NCI-H1092 (cell line): ENCODE data around the gene NECTIN1.

ENCODE experiments used
- DNase-seq: peaks from one replicate; lab custom pipeline; 2025; lab: John Stamatoyannopoulos, UW

NECTIN1 gene, protein sequence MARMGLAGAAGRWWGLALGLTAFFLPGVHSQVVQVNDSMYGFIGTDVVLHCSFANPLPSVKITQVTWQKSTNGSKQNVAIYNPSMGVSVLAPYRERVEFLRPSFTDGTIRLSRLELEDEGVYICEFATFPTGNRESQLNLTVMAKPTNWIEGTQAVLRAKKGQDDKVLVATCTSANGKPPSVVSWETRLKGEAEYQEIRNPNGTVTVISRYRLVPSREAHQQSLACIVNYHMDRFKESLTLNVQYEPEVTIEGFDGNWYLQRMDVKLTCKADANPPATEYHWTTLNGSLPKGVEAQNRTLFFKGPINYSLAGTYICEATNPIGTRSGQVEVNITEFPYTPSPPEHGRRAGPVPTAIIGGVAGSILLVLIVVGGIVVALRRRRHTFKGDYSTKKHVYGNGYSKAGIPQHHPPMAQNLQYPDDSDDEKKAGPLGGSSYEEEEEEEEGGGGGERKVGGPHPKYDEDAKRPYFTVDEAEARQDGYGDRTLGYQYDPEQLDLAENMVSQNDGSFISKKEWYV

DNA sequence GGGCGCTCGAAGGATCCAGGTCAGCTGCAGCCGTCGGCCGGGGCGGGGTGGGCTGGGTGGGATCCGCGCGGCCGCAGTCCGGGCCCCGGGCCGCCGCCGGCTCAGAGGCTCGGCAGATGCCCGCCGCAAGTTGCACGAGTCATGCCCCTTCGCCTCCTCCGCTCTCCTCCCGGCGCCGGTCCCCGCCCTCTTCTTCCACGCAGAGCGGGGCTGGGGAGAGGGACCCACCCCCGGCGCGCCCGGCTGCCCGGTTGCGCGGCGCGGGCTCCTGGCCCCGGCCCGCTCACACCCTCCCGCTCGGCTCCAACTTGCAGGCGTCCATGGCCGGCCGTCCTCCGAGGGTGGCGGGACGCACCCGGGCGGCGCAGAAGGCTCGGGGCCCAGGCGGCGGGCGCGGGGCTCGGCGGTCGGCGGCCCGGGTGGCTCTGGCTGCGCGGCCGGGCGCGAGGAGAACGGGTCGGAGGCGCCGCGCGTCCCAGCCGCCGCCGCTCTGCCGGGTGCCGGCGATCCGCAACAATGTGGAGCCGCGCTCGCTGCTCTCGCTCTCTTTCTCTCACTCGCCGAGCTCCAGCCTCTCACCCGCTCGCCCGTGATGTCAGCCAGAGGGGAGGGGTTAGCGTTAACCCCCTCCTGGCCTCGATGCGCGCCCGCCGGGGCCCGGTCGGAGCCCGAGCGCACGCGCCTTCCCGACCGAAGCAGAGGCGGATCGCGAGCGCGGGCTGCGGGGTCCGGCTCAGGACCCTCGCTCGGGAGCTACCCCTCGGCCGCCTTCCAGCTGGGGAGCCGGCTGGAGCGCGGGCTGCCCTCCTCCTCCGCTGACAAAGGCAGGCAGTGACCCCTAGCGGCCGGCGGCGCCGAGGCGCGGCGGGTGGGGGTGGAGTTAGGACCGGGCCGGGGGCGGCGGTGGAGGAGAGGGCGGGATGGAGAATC lies at the start of gene NECTIN1:
Gene NECTIN1 (minus strand): TSS at position 550 of the 930 bp plus-strand sequence. CDS start 647 bp downstream, outside the sequence.
- DNase-seq = peak; percentile 90

DNA sequence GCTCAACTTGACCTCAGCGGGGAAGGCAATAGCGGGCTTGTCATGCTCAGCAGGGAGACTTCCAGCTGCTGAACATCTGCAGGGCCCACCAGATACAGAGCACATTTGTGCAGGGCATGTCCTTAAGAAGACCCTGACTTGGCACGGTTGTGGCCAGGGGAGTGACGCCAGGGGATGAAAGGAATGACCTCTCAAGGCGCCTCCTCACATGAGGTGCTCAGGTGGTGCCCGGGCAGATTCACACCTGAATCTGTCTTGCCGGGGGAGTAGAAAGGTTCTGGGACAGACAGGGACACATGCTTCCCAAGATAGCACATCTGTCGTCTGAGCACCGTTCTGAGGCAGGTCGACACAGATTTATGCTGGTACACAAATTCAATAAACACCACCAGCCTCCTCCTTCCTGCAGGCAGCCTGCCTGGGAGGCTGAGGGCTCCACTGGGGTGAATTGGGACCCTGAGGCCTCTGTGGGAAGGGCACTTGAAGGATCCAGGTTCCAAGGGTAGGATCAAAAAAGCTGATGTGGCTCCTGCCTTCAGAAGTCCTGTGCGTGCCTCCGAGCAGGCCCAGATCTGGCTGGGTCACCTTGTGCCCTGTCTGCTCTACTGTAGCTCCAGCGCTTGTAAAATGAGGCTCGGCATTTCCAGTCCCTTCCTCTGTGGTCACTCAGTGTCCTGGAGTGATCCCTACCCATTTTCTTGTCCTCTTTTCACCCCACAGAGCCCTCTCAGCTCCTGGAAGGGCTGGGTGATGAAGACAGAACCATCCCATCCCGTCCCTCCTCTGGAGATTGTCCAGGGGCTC lies 49.6 kb upstream of the NECTIN1 start:
- no peak for DNase-seq

DNA sequence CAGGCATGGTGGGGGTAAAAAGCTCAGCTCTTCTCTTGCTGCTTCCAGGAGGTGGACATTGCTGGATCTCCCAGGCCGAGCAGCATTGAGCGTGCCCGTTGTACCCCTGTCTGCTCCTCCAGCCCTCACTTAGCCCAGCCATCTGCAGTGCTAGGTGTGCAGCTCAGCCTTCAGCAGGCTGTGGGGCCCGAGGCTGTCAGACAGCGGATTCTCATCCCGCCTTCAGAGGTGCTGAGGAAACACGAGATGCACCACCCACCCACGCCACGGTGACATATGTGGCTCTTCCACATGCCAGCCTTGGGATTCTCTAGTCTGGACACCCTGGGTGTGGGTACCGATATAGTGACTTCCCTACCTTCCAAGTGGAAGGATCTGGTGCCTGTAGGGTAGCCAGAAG lies 48.9 kb upstream of the NECTIN1 start:
- no peak for DNase-seq

DNA sequence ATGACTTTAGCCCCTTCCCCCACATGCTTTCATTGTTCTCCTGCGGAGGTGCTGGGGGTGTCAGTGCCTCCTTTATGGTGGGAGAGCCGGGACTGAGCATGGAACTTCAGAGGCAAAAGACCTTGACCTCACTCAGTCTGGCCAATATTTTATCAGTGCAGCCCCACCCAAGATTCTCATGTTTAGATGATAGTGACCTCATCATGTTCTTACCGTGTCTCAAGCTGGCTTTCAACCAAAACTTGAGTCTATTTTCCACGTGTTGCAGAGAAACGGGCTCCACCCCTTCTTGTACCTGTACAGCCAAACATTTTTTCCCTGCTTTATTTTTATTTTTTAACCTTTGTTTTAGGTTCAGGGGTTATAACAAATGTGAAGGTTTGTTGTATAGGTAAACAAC lies 47.7 kb upstream of the NECTIN1 start:
- DNase-seq = no peak

DNA sequence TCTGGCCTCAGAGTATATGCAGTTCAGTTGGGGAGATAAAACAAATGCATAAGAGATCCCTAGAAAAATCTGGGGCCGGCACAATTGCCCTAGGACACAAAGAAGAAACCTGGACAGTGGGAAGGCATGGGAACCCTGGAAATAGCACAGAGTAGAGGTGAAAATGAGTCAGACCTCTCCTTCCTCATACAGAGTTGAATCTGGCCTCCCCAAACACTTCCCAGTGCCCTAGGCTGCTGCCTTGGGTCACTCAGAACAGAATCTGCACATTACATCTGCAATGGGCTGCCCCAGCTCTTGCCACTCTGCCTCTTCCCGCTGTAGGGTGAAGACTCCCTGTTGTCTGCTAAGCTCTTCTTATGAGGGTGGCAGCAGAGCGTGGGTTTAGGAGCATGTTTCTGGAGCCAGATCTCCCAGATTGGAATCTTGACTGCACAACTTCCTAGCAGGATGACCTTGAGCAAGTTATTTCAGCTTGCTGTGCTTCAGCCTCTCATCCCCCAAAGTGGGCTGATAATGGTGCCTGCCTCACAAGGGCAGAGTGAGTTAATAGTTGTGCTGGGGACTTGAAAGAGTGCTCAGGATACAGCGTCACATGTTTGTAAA lies 47.1 kb upstream of the NECTIN1 start:
- no peak for DNase-seq

DNA sequence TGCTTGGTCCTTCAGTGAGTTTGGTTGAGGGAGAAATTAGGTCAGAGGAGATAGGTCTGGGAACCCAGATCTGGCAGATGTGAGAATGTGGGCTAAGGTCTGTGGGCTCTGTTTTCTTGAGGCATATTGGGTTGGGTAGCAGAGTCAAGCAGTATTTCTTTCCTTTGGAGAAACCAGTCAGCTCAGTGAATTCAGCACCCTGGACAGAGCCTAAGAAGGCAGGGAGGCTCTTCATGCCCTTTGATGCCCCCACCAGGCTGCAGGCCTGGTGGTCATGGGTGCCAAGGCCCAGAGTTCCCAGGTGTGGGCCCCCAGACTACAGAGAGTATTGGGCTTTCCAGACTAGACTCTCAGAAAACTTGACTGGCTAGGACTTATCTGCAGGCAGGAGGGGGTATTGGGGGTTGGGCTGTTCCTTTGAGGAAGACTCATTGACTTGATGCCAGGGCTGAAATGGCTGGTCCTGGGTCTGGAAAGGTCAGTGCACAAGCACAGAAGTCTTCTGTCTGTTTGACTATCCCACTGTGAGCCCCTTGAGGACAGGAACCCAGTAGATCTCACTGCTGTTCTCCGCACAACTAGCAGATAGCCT lies 45.3 kb upstream of the NECTIN1 start:
- DNase-seq = no peak

DNA sequence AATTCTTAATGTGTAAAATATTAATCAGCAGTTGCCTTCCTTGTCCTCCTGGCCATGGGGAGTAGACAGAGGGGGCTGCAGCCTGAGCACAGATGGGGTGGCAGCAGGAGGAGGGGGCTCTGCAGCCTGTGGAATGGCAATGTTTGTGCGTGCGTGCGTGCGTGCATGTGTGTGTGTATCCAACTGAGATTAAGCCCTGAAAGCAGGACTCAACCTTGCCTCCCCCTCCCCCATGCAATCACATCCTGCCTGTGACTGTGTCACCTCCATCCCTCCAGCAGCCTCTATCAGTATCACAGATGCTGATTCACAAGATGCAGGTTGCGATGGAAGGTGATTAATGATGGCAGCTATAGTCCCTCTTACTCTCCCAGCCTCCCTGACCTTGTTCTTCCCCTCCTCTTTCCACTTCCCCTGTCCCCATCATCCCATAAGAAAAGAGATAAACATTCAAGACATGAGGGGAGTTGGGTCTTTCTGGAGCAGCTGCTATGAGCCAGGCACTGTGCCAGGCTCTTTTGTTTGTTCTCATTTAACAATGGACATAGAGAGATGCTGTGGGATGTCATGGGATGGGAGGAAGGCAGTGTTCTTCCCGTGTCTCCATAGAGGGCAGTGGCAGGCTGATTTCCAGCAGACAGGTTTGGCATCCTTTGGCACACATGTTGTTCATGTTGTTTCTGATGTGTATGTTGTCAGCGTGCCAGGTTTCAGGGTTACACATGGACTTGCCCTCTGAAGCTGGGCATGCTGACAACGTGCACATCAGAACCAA lies 43.8 kb upstream of the NECTIN1 start:
- DNase-seq = peak; percentile 85

DNA sequence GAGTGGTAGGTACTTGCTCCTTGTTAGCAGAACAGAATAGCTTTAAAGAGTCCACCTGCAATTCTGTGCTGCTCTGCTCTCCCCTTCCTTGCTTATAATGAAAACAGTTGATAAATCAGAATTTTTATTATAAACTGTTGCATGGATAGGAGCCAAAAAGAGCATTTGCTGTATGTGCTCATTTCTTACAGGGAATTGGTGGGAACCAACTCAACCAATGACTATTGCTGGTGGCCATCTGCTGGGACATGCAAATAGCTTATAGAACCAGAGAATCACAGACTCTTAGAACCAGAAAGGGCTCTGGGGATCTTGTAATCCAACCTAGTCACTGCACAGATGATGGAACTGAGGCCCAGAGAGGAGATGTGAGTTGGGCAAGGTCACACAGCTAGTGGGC lies 43.1 kb upstream of the NECTIN1 start:
- DNase-seq = no peak

DNA sequence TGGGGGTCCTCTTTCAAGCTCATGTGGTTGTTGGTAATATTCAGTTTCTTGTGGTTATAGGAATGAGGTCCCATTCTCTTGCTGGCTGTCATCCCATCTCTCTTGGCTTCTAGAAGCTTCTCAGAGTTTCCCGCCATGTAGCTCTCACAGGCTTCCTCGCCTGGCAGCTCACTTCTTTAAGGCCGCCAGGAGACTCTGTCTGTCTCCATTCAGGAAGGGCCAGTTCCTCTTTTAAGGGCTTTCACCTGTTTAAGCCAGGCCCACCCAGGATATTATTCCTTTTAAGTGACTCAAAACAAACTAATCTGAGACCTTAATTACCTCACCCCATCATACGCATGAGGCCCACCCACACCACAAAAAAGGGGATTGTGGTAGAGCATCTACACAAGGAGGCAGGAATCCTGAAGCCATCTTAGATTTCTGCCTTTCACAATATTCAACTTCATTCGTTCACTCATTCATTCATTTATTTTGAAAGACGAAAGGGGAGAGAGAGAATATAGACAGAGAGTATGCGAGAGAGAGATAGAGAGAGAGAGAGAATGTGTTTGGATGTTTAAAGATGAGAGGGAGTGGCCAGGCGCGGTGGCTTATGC lies 42.3 kb upstream of the NECTIN1 start:
- no peak for DNase-seq

DNA sequence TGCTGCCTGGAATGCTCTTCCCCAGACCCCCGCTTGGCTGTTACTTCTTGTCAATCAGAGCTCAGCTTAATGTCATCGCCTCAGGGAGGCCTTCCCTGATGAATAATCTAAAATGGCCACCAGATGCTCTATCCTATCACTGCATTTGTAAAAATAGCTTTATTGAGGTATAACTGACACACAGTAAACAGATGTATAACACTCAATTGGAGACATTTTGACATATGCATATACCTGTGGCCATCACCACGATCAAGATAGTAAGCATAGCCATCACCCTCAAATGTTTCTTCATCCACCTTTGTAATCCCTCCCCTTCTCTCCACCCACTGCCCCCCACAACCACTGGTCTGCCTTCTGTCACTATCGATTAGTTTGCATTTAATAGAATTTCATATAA lies 36.6 kb upstream of the NECTIN1 start:
- DNase-seq = no peak

DNA sequence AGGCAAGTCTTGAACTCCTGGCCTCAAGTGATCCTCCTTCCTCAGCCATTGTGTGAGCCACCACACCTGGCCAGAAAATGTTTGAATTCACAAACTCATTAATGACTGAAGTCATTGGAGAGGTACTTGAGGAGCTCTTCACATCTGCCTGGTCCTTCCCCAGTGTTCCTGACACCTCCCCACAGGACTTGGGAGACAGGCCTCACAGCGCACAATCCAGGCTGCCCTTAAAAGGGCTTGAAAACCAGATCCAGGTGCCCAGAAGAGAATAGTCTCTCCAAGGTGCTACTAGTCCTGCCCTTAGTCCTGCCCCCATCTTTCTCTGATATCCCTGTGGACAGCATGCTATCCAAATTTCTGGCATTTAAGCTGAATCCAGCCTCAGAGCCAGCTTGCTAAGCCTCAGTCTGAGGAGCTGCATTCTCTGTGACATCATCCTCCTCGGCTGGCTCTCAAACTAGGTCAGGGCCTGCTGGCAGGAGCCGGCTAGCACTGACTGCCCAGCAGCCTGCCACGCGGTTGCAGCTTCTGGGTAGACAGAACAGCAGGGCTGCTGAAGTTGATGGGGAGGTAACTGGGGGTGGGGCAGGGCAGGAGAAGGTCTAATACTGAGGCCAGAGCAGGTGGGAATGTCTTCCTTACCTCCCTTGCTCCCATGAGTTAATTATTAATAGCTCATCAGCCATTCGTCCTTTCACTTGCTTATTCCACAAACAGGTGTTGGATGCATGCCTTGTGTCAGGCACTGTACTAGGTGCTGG lies 35.3 kb upstream of the NECTIN1 start:
- peak; percentile 32 for DNase-seq

DNA sequence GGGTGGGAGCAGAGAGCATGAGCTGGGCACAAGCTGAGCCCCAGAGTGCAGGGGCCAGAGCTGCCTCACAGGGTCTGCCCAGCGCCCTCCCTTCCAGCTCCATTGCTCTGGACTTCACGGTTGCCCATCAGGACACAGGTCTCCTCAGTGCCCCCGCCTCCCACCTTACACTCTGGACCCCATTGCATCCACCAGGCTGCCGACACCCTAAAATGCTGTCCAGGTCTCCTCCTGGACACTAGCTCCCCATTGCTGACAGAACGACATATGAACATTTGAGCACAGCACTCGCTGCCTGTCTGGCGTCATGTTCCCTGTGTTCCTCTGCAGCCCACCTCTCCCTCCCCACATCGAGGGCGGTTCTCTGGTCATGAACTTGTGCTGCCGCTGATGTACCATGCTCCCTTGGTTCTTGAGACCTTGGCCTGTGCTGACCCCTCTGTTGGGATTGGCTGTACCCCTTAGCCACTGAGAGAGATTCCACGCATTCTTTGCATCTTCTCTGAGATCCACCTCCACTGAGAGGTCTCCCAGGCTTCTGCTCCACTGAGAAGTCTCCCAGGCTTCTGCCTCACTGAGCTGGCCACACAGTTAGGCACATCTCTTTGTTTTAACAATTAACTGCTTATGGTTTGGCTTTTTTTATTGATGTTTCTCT lies 34.2 kb upstream of the NECTIN1 start:
- DNase-seq = no peak

DNA sequence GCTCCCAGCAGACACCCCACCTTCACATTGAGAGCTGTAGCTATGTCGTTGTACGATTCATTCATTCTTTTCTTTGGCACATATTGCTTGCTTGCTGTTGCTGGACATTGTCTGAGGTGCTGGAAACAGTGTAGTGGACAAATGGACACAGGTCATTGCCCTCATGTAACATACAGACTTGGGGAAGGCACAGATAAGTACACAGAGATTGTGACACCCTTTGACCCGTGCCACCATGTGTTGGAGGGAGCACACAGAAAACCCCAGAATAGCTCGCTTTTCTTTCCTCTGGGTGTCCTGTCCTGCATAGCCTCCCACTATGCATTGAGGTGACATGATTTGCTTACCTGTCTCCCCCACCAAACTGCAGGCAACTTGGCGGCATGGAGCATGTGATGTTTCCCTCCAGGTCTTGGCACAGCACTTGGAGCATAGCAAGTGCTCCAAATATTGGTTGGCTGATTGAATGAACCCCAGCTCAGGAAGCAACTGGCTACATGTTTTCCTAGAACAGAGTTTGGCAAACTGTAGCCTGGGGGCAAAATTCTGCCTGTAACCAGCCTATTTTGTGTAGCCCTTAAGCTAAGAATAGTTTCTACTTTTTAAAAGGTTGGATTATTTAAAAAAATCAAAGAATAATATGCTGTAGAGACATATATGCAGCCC lies 30.9 kb upstream of the NECTIN1 start:
- DNase-seq = no peak

DNA sequence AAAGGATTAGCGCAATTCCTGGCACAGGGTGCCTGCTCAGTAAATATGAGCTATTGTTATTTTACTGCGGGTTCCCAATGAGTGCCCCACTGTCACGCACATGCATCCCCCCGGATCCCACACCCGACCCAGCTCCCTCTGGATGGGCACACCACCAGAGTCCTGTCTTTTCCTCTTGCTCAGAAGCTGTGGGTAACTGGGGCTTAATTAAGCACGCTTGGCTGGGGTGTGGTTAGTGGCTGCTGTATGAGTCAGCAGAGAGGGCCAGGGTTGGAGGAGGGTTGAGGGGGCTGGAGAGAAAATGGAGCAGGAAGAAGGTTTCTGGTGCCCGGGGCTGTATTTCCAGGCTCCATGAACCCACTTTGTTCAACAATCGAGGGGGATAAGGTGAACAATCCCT lies 30.3 kb upstream of the NECTIN1 start:
- no peak for DNase-seq

DNA sequence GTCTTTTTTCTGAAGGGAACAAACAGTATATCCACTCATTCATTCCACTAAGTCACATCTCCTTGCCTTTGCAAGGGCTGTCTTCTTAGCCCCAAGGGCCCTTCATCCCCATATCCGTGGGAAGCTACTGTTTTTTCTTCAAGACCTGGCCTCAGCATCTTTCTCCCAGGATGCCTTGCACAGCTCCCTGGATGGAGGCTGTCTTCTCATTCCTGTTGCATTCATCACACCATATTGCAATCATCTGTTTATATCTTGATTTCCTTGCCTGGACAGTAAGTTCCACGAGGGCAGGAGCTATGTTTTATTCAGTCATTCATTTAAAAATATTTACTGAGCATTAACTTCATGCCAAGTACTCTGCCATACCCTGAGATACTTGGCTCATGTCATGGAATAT lies 29.3 kb upstream of the NECTIN1 start:
- no peak for DNase-seq

DNA sequence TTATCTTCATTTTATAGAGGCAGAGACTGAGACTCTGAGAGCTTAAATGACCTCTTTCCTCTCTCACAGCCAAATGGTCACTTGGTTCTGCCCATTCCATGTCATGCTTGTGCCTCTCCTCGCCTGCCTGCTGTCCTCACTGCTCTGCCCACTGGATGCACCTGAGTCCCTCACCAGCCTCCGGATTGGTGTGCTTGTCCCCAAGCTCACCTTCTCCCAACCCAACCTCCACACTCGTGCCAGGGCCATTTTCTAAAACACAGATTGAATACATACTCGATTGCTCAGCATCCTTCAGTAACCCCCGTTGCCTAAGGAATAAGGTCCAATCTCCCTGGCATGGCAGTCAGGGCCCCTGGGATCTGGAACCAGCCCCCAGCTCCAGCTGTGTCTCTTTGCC lies 28.4 kb upstream of the NECTIN1 start:
- no peak for DNase-seq

DNA sequence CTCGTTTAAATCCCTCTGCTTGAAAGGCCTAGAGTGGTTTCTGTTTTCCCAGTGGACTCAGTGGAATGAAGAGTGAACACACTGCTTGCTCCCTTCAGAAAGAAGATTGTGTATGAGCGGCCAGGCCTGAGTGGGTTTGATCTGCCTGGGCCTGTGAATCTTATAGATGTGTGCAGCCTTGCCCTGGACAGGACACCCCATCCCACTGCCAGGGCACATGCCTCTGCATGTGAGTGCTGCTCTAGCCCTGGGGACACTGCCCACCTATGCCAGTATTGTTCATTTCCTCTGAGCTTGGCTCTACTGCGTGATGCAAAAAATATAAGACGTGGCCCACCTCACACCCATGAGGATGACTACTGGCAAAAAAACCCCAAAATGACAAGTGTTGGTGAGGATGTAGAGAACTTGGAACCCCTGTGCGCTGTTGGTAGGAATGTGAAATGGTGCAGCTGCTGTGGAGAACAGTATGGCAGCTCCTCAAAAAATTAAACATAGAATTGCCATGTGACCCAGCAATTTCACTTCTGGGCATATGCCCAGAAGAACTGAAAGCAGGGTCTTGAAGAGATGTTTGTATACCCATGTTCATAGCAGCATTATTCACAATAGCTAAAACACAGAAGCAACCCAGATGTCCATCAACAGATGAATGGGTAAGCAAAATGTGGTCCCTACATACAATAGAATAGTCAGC lies 27.3 kb upstream of the NECTIN1 start:
- DNase-seq = no peak
